GM12865 (cell line): ENCODE data around the gene XIRP2.
"Not testable (repeated sequence)": the region's sequence is repeated elsewhere in the genome, so short reads cannot be mapped to it uniquely, and the experiment has no call there.

ENCODE experiments used
- DNase-seq: peaks from one replicate; pipeline ENCODE4 v3.0.0; 2010; ENCODE audit warnings: low read depth
- H3K4me3 ChIP-seq: 2 replicates; pipeline ENCODE4 v1.5.1; 2011; ENCODE audit warnings: mild to moderate bottlenecking, low read depth, low read length, control low read depth
- CTCF ChIP-seq: IDR thresholded peaks from 2 replicates; pipeline ENCODE4 v1.5.1; 2011; ENCODE audit warnings: low read length, control low read depth, low read depth, inconsistent platforms; ENCODE audit not compliant: insufficient read depth; ENCODE audit errors: missing control alignments

XIRP2 gene

GRCh38 chr2:167017021-167017420, 128.7 kb downstream of the XIRP2 start:
- H3K4me3 ChIP-seq = no peak overlapping the region
- no peak for TF ChIP-seq CTCF
- no peak for DNase-seq

GRCh38 chr2:167018590-167018989, 130.3 kb downstream of the XIRP2 start:
- DNase-seq = no peak
- no peak for TF ChIP-seq CTCF
- H3K4me3 ChIP-seq = no peak overlapping the region

- H3K4me3 ChIP-seq = no peak overlapping the region
- no peak for TF ChIP-seq CTCF
- DNase-seq = no peak
Observed at GRCh38 chr2:167028503-167028902, 140.2 kb downstream of the XIRP2 start.

GRCh38 chr2:167034976-167035375, 146.7 kb downstream of the XIRP2 start:
- not testable (repeated sequence) for DNase-seq, H3K4me3 ChIP-seq

GRCh38 chr2:167048829-167049228, 160.5 kb downstream of the XIRP2 start:
- DNase-seq = no peak
- no peak for TF ChIP-seq CTCF
- H3K4me3 ChIP-seq = no peak overlapping the region

GRCh38 chr2:167049659-167050058, 161.4 kb downstream of the XIRP2 start:
- no peak for TF ChIP-seq CTCF
- H3K4me3 ChIP-seq = no peak overlapping the region
- DNase-seq = no peak

- no peak for TF ChIP-seq CTCF
- no peak for DNase-seq
- no peak overlapping the region for H3K4me3 ChIP-seq
Observed at GRCh38 chr2:167052825-167053224, 164.5 kb downstream of the XIRP2 start.
